Fibroblast of skin of left biceps (primary cell): Measurements from ENCODE around the gene TMEM201.
"Not testable (repeated sequence)": the region's sequence is repeated elsewhere in the genome, so short reads cannot be mapped to it uniquely, and the experiment has no call there.

Experiments
- DNase-seq, 2 experiments: peaks; one replicate each; pipeline ENCODE4 v3.0.0-alpha.2; 2013; ENCODE audit warnings: low read depth in 2 of 2

Gene TMEM201, protein sequence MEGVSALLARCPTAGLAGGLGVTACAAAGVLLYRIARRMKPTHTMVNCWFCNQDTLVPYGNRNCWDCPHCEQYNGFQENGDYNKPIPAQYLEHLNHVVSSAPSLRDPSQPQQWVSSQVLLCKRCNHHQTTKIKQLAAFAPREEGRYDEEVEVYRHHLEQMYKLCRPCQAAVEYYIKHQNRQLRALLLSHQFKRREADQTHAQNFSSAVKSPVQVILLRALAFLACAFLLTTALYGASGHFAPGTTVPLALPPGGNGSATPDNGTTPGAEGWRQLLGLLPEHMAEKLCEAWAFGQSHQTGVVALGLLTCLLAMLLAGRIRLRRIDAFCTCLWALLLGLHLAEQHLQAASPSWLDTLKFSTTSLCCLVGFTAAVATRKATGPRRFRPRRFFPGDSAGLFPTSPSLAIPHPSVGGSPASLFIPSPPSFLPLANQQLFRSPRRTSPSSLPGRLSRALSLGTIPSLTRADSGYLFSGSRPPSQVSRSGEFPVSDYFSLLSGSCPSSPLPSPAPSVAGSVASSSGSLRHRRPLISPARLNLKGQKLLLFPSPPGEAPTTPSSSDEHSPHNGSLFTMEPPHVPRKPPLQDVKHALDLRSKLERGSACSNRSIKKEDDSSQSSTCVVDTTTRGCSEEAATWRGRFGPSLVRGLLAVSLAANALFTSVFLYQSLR

GRCh38 chr1:9588551-9589143 is at the start of gene TMEM201:
Gene TMEM201, plus strand, starts transcription at chr1:9588911. Its CDS starts 20 bp downstream, at chr1:9588931.
- peak; percentile 72 for DNase-seq

GRCh38 chr1:9539165-9539828 is 49.4 kb upstream of the TMEM201 start, which contains the start of gene SLC25A33:
Gene SLC25A33, plus strand, starts transcription at chr1:9539465. Its CDS starts 227 bp downstream, at chr1:9539692.
- peak; percentile 95 for DNase-seq

GRCh38 chr1:9539829-9540550 is 48.7 kb upstream of the TMEM201 start:
- DNase-seq = no peak

GRCh38 chr1:9542430-9542829 is 46.3 kb upstream of the TMEM201 start:
- no peak for DNase-seq

DNA sequence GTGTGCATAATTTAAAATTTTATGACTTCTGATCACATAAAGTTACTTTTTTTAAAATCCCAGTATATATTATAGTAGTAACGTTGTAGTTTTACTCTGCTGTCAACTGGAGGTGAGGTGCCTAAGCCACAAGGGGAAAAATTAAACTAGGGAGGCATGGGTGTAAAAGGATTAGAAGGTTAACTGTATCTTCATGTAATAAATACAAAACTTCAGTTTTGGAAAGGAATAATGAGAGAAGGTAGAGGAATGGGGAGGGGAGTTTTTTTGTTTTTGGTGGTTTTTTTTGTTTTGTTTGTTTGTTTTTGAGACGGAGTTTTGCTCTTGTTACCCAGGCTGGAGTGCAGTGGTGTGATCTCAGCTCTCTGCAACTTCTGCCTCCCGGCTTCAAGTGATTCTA is 43.8 kb upstream of the TMEM201 start:
- DNase-seq = no peak

DNA sequence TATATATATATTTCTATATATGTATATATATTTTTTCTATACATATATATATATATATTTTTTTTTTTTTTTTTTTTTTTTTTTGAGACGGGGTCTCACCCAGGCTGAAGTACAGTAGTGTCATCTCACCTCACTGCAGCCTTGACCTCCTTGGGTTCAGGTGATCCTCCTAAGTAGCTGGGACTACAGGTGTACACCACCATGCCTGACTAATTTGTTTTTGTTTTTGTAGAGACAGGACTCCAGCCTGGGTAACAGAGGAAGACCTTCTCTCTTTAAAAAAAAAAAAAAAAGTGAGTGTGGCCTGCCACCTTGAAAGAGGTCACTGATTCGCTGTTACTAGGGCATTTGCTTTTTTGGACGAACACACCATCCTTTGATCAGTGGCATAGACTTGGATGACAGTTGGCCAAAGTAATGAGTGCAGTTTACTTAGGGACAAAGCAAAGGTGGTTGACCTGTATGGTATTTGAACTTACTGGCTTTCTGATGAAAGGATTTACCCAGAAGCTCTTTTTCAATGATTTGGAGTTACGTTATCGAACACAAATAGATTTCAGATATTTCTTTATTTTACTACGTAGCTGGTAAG is 38.7 kb upstream of the TMEM201 start:
- no peak for DNase-seq

DNA sequence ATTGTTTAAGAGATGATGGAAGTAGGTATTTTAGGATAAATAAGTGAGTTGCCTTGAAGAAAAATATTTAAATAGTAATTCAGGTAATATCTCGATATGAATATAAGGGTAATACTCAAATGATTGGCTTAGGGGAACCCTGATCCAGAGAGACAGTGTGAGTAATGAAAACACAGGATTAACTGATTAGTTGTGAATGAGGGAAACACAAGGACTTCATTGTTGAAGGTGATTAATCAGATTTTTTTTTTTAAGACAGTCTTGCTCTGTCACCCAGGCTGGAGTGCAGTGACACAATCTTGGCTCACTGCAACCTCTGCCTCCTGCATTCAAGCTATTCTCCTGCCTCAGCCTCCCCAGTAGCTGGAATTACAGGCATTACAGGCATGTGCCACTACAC is 36.7 kb upstream of the TMEM201 start:
- no peak for DNase-seq

DNA sequence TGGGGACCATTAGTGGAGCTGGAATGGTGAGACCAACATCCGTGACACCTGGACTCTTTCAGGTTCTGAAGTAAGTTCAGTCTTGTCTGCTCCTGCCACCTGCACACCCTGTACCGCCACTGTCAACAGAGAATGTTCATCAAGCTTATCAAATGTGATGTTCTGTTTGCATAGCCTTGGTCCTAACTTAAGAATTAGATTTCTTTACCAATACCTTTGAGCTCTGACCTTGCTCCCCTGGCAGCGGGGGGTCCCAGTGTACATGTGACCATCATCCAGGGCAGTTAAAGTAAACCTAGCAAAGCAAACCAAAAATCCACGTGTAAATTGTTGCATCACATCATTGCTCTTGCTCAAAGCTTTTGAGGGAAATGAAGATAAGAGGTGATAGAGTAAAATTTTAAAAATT is 35.0 kb upstream of the TMEM201 start:
- DNase-seq = no peak

- DNase-seq = no peak
Measured at GRCh38 chr1:9555942-9556341, 32.8 kb upstream of the TMEM201 start.

GRCh38 chr1:9557624-9558023 is 31.1 kb upstream of the TMEM201 start:
- no peak for DNase-seq

DNA sequence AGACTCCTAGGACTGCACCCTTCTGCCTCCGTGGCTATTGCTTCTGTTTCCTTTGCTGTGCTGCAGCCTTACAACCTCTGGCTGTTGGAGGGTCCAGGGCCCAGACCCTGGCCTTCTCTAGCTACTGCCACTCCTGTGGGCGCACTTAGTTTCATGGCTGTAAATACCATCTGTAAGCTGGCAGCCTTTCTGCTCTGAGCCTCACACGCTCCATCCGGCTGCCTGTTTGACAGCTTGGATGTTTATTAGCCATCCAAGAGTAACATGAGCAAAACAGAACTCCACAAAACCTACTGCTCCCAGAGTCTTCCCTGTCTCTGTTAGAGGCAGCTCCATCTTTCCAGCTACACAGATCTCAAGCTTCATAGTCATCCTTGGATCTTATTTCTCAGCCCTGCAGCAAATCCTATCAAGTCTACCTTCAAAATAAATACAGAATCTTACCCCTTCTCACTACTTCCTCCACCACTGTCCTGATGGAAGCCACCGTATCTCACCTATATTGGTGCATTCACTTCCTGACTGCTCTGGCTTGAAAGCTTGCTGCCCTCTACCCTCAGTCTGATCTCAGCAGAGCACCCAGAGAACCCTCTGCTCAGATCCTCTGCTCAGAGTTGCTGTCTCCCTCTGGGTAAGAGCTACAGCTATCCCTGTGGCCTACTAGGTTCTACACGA is 30.3 kb upstream of the TMEM201 start:
- no peak for DNase-seq

DNA sequence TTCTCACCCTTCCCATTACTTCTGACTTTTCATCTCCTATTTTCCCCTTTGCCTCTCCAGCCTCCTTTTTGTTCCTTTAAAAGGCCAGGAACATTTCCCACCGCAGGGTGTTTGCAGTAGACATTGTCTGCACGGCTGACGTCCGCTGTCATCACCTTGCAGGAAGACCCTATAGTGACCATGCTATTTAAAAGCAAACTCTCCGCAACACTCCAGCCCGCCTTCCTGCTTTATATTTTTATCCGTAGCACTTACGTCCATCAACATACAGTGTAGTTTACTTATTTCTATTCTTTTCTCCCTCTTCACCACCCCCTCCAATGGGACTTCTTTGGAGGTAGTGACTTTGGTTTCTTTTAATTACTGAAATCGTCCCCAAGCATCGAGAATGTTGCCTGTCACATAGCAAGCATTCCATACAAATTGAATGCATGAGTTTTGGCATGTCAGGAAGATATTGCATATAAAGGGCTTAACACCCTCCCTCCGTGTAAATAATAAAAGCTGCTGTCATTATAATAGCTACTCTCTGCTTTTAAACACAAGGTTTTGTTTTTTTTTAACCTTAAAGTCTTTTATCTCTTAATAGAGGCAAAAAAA is 29.7 kb upstream of the TMEM201 start:
- DNase-seq = no peak

GRCh38 chr1:9559673-9560072 is 29.0 kb upstream of the TMEM201 start:
- DNase-seq = no peak

DNA sequence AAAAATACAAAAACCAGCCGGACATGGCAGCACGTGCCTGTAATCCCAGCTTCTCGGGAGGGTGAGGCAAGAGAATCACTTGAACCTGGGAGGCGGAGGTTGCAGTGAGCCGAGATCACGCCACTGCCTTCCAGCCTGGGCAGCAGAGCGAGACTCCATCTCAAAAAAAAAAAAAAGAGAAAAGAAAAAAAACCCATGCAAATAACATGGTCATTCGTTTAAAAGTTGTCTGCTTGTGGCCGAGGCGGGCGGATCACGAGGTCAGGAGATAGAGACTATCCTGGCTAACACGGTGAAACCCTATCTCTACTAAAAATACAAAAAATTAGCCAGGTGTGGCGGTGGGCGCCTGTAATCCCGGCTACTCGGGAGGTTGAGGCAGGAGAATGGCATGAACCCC is 28.6 kb upstream of the TMEM201 start:
- not testable (repeated sequence) for DNase-seq

DNA sequence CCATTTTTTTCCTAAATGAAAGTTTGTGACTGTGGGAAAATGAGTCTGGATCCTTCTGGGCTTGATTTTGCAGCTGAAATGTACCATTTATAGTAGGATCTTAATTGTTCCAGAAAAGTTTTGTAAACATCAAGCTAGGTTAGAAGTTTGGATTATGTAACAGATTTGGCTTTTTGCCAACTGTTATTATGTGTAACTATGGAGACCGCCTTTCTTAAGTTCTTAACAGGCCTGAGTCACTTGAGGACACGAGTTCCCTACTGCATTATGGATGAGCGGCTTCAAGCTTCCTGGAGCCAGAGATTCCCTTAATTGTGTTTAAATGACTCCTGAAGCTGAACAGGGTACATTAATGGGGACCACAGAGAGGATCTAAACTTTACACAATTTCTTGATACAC is 27.3 kb upstream of the TMEM201 start:
- peak; percentile 52 to 53 for DNase-seq

- no peak for DNase-seq
Measured at GRCh38 chr1:9569267-9569666, 19.4 kb upstream of the TMEM201 start.

GRCh38 chr1:9570886-9571529 is 17.7 kb upstream of the TMEM201 start:
- not testable (repeated sequence) for DNase-seq

DNA sequence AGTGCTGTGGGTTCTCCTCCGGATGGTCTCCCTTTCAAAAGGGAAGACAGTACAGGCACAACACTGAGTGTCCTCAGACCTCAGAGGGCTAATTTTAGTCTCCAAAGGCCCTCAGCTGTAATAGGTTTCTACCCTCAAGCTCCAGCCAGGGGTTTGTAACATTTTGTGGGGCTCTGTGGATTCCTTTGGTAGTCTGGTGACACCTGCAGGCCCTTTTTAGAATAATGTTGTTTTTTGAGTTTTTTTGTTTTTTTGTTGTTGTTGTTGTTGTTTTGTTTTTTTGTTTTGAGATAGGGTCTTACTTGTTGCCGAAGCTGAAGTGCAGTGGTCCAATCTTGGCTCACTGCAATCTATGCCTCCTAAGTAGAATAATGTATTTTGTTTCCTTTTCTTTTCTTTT is 15.0 kb upstream of the TMEM201 start:
- no peak for DNase-seq

DNA sequence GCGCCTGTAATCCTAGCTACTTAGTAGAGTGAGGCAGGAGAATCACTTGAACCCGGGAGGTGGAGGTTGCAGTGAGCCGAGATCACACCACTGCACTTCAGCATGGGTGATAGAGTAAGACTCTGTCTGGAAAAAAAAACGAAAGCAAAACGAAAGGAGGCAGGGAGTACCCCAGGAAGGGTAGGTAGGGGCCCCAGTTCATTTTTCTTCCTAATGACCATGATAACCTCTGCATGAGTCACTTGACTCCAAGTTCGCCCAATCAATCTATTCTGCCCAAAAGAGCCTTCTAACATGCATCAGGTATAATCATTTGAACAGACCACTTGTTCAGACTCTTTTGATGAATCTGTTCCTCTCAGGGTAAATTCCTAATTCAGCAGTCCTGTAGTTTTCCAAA is 13.2 kb upstream of the TMEM201 start:
- DNase-seq = no peak

DNA sequence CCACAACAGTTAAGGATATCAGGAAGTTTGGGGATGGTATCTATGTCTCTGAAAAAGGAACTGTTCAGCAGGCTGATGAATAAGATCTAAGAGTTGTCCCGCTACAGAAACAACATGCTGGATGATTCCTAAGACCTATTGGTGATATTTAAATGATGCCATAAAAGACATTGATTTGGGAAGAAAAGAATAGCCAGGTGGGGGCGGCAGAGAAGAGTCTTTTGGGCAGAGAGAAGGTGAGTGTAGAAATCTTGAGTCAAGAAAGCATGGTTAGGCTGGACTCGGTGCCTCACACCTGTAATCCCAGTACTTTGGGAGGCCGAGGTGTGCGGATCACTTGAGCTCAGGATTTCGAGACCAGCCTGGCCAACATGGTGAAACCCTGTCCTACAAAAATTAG is 11.8 kb upstream of the TMEM201 start:
- DNase-seq = no peak
